HepG2 (cell line): ENCODE measurements around the gene CCT7. TPM values are rescaled to one million over a fixed set of nuclear protein-coding genes. Genes with fewer than 3 reads are reported as not detected.

Experiments
- BCL6 ChIP-seq: IDR thresholded peaks from 2 replicates; pipeline ENCODE4 v1.6.1; 2016; ENCODE audit warnings: missing genetic modification reagents, missing compliant biosample characterization
- CEBPZ ChIP-seq: IDR thresholded peaks from 2 replicates; pipeline ENCODE4 v1.6.1; 2012; ENCODE audit warnings: low read length, improper control_type of control experiment
- CENPX ChIP-seq: sonication (generic); formaldehyde crosslinking; IDR thresholded peaks from 2 replicates; pipeline ENCODE4 v1.9.0; 2021; ENCODE audit warnings: mild to moderate bottlenecking, missing genetic modification reagents, moderate library complexity
- ETS1 ChIP-seq: sonication (generic); formaldehyde crosslinking; IDR thresholded peaks from 2 replicates; pipeline ENCODE4 v1.4.0; 2020; ENCODE audit warnings: missing genetic modification reagents
- KDM3A ChIP-seq: IDR thresholded peaks from 2 replicates; pipeline ENCODE4 v1.6.1; 2018; ENCODE audit warnings: low read depth, missing compliant biosample characterization
- NFIB ChIP-seq: sonication (generic); formaldehyde crosslinking; IDR thresholded peaks from 2 replicates; pipeline ENCODE4 v1.9.0; 2021; ENCODE audit warnings: missing genetic modification reagents, mild to moderate bottlenecking, borderline replicate concordance
- NPAS2 ChIP-seq: sonication (generic); formaldehyde crosslinking; IDR thresholded peaks from 2 replicates; pipeline ENCODE4 v1.8.0; 2022; ENCODE audit warnings: mild to moderate bottlenecking, missing genetic modification reagents, borderline replicate concordance
- PBX3 ChIP-seq: sonication (generic); formaldehyde crosslinking; IDR thresholded peaks from 2 replicates; pipeline ENCODE4 v1.8.1; 2023; ENCODE audit warnings: missing genetic modification reagents, inconsistent platforms, borderline replicate concordance
- PCBP1 ChIP-seq: fragments of 200-400 bp; formaldehyde crosslinking; IDR thresholded peaks from 2 replicates; pipeline ENCODE4 v1.6.1; 2017; ENCODE audit warnings: mild to moderate bottlenecking, low read depth, low read length, borderline replicate concordance
- PHF20 ChIP-seq: sonication (generic); formaldehyde crosslinking; IDR thresholded peaks from 2 replicates; pipeline ENCODE4 v1.5.0; 2020; ENCODE audit warnings: mild to moderate bottlenecking, missing genetic modification reagents
- SIN3A ChIP-seq: IDR thresholded peaks from 2 replicates; pipeline ENCODE4 v1.6.1; 2011; ENCODE audit warnings: low read depth, mild to moderate bottlenecking, control low read depth, low read length, borderline replicate concordance
- ZNF296 ChIP-seq: sonication (generic); formaldehyde crosslinking; conservative IDR thresholded peaks from 2 replicates; pipeline ENCODE4 v1.5.0; 2020; ENCODE audit warnings: mild to moderate bottlenecking, missing genetic modification reagents
- ZNF556 ChIP-seq: sonication (generic); formaldehyde crosslinking; IDR thresholded peaks from 2 replicates; pipeline ENCODE4 v1.4.0; 2020; ENCODE audit warnings: mild to moderate bottlenecking, missing genetic modification reagents, borderline replicate concordance
- ZNF614 ChIP-seq: IDR thresholded peaks from 2 replicates; pipeline ENCODE4 v1.6.1; 2018; ENCODE audit warnings: missing biosample characterization, missing genetic modification reagents, inconsistent platforms, borderline replicate concordance
- polyA plus RNA-seq, 8 experiments: library from polyadenylated mRNA; depleted of rRNA in 3 of 8; stranded (reverse) in 7 of 8; unstranded in 1 of 8; fragments of >200 nt; fragmentation: Illumina TruSeq in 4 of 8; extraction: Trizol in 4 of 8; gene quantifications; 2 replicates each; pipeline versions ENCODE4 v1.2.1 to v1.2.3, GENCODE V29; 2011 to 2016; ENCODE audit warnings: low read depth in 4 of 8, missing spikeins in 1 of 8, mixed read lengths in 1 of 8; ENCODE audit not compliant: insufficient read depth in 1 of 8
- total RNA-seq, 5 experiments: library from RNA; depleted of rRNA; stranded (reverse); fragments of >200 nt; fragmentation: Illumina TruSeq; extraction: Trizol; gene quantifications; 2 replicates each; pipeline ENCODE4 v1.2.3, GENCODE V29; 2016; ENCODE audit warnings: low read depth in 1 of 5
- TF ChIP-seq, protein P1 (sequence below): sonication (generic); formaldehyde crosslinking; IDR thresholded peaks from 2 replicates; pipeline ENCODE4 v1.5.0; 2020; ENCODE audit warnings: mild to moderate bottlenecking, missing genetic modification reagents, borderline replicate concordance
- TF ChIP-seq, protein P2 (sequence below): sonication (generic); formaldehyde crosslinking; IDR thresholded peaks from 2 replicates; pipeline ENCODE4 v1.8.1; 2022; ENCODE audit warnings: low read depth, mild to moderate bottlenecking, missing genetic modification reagents

Gene CCT7
- total and polyA plus RNA-seq, 2 of the 13 experiments (the other 11 are each of a cell fraction or from before 2014, with no cell fraction given), result 347 to 517 TPM

DNA sequence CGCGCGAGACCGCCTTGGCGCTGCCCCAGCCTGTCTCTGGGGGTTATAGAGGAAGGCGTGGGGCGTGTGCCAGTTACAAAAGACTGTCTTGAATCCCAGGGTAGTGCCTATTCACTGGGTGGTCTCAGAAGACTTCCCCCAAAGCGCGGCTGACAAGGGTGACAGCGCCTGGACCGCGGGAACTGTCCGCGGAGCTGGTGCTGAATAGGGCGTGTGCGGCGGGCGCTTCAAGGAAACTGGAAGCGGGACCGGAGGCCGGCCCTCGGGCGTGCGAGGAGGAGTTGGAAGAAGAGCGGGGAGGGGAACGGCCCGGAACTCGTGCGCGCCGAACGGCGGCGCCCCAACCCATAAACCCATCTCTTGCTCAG lies 57.0 kb downstream of the CCT7 start (continued):
- no peak for TF ChIP-seq CENPX (CRISPR knock-in tag)
- TF ChIP-seq, protein P1, sequence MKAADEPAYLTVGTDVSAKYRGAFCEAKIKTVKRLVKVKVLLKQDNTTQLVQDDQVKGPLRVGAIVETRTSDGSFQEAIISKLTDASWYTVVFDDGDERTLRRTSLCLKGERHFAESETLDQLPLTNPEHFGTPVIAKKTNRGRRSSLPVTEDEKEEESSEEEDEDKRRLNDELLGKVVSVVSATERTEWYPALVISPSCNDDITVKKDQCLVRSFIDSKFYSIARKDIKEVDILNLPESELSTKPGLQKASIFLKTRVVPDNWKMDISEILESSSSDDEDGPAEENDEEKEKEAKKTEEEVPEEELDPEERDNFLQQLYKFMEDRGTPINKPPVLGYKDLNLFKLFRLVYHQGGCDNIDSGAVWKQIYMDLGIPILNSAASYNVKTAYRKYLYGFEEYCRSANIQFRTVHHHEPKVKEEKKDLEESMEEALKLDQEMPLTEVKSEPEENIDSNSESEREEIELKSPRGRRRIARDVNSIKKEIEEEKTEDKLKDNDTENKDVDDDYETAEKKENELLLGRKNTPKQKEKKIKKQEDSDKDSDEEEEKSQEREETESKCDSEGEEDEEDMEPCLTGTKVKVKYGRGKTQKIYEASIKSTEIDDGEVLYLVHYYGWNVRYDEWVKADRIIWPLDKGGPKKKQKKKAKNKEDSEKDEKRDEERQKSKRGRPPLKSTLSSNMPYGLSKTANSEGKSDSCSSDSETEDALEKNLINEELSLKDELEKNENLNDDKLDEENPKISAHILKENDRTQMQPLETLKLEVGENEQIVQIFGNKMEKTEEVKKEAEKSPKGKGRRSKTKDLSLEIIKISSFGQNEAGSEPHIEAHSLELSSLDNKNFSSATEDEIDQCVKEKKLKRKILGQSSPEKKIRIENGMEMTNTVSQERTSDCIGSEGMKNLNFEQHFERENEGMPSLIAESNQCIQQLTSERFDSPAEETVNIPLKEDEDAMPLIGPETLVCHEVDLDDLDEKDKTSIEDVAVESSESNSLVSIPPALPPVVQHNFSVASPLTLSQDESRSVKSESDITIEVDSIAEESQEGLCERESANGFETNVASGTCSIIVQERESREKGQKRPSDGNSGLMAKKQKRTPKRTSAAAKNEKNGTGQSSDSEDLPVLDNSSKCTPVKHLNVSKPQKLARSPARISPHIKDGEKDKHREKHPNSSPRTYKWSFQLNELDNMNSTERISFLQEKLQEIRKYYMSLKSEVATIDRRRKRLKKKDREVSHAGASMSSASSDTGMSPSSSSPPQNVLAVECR (CRISPR knock-in tag), result peak; percentile 78
- TF ChIP-seq PCBP1, result no peak
- no peak for TF ChIP-seq CEBPZ
- TF ChIP-seq, protein P2, sequence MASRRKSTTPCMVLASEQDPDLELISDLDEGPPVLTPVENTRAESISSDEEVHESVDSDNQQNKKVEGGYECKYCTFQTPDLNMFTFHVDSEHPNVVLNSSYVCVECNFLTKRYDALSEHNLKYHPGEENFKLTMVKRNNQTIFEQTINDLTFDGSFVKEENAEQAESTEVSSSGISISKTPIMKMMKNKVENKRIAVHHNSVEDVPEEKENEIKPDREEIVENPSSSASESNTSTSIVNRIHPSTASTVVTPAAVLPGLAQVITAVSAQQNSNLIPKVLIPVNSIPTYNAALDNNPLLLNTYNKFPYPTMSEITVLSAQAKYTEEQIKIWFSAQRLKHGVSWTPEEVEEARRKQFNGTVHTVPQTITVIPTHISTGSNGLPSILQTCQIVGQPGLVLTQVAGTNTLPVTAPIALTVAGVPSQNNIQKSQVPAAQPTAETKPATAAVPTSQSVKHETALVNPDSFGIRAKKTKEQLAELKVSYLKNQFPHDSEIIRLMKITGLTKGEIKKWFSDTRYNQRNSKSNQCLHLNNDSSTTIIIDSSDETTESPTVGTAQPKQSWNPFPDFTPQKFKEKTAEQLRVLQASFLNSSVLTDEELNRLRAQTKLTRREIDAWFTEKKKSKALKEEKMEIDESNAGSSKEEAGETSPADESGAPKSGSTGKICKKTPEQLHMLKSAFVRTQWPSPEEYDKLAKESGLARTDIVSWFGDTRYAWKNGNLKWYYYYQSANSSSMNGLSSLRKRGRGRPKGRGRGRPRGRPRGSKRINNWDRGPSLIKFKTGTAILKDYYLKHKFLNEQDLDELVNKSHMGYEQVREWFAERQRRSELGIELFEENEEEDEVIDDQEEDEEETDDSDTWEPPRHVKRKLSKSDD (CRISPR knock-in tag), result no peak
- TF ChIP-seq ZNF556 (CRISPR knock-in tag), result peak; percentile 89; the same call in 1 of the 2 replicates
- TF ChIP-seq ZNF614, result 0 out of 2 replicates have a peak, but pooled peaks have one; percentile 30
- TF ChIP-seq BCL6 (CRISPR knock-in tag), result peak; percentile 51; the same call in 1 of the 2 replicates
- 0 out of 2 replicates have a peak, but pooled peaks have one; percentile 46 for TF ChIP-seq ETS1
- TF ChIP-seq PBX3 (CRISPR knock-in tag), result peak; percentile 88; the same call in 1 of the 2 replicates
- TF ChIP-seq NPAS2 (CRISPR knock-in tag), result no peak
- TF ChIP-seq KDM3A (CRISPR knock-in tag), result no peak
- peak; percentile 28; the same call in 1 of the 2 replicates for TF ChIP-seq ZNF296 (CRISPR knock-in tag)
- TF ChIP-seq SIN3A, result peak; percentile 88; the same call in 1 of the 2 replicates
- no peak for TF ChIP-seq PHF20
- TF ChIP-seq NFIB (CRISPR knock-in tag), result no peak
